GM12878 (cell line): ENCODE measurements around the gene EIF6. TPM values are rescaled to one million over a fixed set of nuclear protein-coding genes. Genes with fewer than 3 reads are reported as not detected.

Experiments
- ATAC-seq: fragments of 200-7000 bp; cut with Tn5 transposase; 3 replicates; pipeline ENCODE4 v1.9.1; 2020; ENCODE audit warnings: mild to moderate bottlenecking, moderate library complexity
- BruUV-seq: library from RNA; stranded (reverse); fragments of 400-500 nt; replicated peaks from 2 replicates; lab custom pipeline; 2021; lab: Mats Ljungman, UMichigan
- CTCF ChIA-PET: fragments of 300-600 bp; sonication (Branson Sonifier 250); formaldehyde crosslinking; extraction: SDS; loops from one replicate; lab custom pipeline; 2021; ENCODE audit warnings: inconsistent platforms; lab: Yijun Ruan, JAX
- POLR2A ChIA-PET: fragments of 350-600 bp; formaldehyde crosslinking; extraction: SDS; loops from one replicate; lab custom pipeline; 2021; ENCODE audit warnings: inconsistent platforms; lab: Charles Lee
- RAD21 ChIA-PET: fragments of 300-600 bp; sonication (Branson Sonifier 250); formaldehyde crosslinking; loops from one replicate; lab custom pipeline; 2023; ENCODE audit warnings: antibody characterized with exemption; ENCODE audit not compliant: unreplicated experiment; lab: Charles Lee
- SMC1A ChIA-PET: fragments of 300-600 bp; sonication (Branson Sonifier 250); formaldehyde crosslinking; loops from one replicate; lab custom pipeline; 2023; ENCODE audit not compliant: unreplicated experiment, uncharacterized antibody; lab: Charles Lee
- DNase-seq: peaks from one replicate; pipeline ENCODE4 v3.0.0-alpha.2; 2011; ENCODE audit warnings: low read depth, low spot score
- FAIRE-seq: peaks from 3 replicates; lab custom pipeline; 2011; peaks lifted over from hg19 to GRCh38; lab: Jason Lieb, UNC
- H2AFZ ChIP-seq: 2 replicates; pipeline ENCODE4 v1.6.0; 2011; ENCODE audit warnings: low read depth, low read length, control low read depth; ENCODE audit not compliant: control insufficient read depth
- H3K27ac ChIP-seq: 2 replicates; pipeline ENCODE4 v1.5.1; 2011; ENCODE audit warnings: control low read depth; ENCODE audit not compliant: control insufficient read depth, insufficient read depth
- H3K27me3 ChIP-seq, 2 experiments: replicated peaks in 1 of 2; 2 replicates each; pipeline versions ENCODE4 v1.6.0 to v1.6.1; 2011; ENCODE audit warnings: low read length in 1 of 2; ENCODE audit not compliant: control insufficient read depth in 2 of 2, insufficient read depth in 2 of 2
- H3K36me3 ChIP-seq, 2 experiments: 2 replicates each; pipeline ENCODE4 v1.5.1; 2011; ENCODE audit warnings: low read length in 1 of 2; ENCODE audit not compliant: control insufficient read depth in 2 of 2, insufficient read depth in 2 of 2
- H3K4me1 ChIP-seq: 2 replicates; pipeline ENCODE4 v1.6.1; 2011; ENCODE audit warnings: mild to moderate bottlenecking, low read length, moderate library complexity, mixed read lengths; ENCODE audit not compliant: control insufficient read depth, insufficient read depth
- H3K4me2 ChIP-seq: 2 replicates; pipeline ENCODE4 v1.6.0; 2011; ENCODE audit warnings: control low read depth; ENCODE audit not compliant: control insufficient read depth, insufficient read depth
- H3K4me3 ChIP-seq: fragments of 200-600 bp; sonication (generic); 2 replicates; pipeline ENCODE4 v1.5.1; 2016
- H3K79me2 ChIP-seq: 2 replicates; pipeline ENCODE4 v1.6.0; 2011; ENCODE audit warnings: low read length; ENCODE audit not compliant: control insufficient read depth, insufficient read depth
- H3K9ac ChIP-seq: 2 replicates; pipeline ENCODE4 v1.8.0; 2011; ENCODE audit warnings: low read length, control low read depth, mixed read lengths; ENCODE audit not compliant: control insufficient read depth, insufficient read depth
- H3K9me3 ChIP-seq: replicated peaks from 3 replicates; pipeline ENCODE4 v1.5.1; 2011; ENCODE audit warnings: mild to moderate bottlenecking, low read length; ENCODE audit not compliant: control insufficient read depth, insufficient read depth
- H4K20me1 ChIP-seq: 2 replicates; pipeline ENCODE4 v1.6.0; 2011; ENCODE audit not compliant: control insufficient read depth, insufficient read depth
- CBFB ChIP-seq: IDR thresholded peaks from 2 replicates; pipeline ENCODE4 v1.6.1; 2016; ENCODE audit warnings: antibody characterized with exemption, low read depth
- EGR1 ChIP-seq, 2 experiments: IDR thresholded peaks; 1 replicate in 1 of 2; 2 replicates in 1 of 2; pipeline ENCODE4 v1.6.1; 2011 to 2012; ENCODE audit warnings: low read depth in 2 of 2, low read length in 2 of 2, borderline replicate concordance in 1 of 2, mild to moderate bottlenecking in 1 of 2, moderate library complexity in 1 of 2
- ESRRA ChIP-seq: IDR thresholded peaks from 2 replicates; pipeline ENCODE4 v1.6.1; 2012; ENCODE audit warnings: mild to moderate bottlenecking, low read length, improper control_type of control experiment
- FOXM1 ChIP-seq: IDR thresholded peaks from 2 replicates; pipeline ENCODE4 v1.6.1; 2012; ENCODE audit warnings: low read depth, mild to moderate bottlenecking, inconsistent platforms, low read length, moderate library complexity
- HDGF ChIP-seq: fragments of 450-650 bp; IDR thresholded peaks from 2 replicates; pipeline ENCODE4 v1.6.1; 2016; ENCODE audit warnings: antibody characterized with exemption
- KLF5 ChIP-seq: fragments of 450-650 bp; IDR thresholded peaks from 2 replicates; pipeline ENCODE4 v1.6.1; 2014; ENCODE audit warnings: mild to moderate bottlenecking; ENCODE audit not compliant: partially characterized antibody
- NR2C1 ChIP-seq: fragments of 450-650 bp; IDR thresholded peaks from 2 replicates; pipeline ENCODE4 v1.6.1; 2017; ENCODE audit warnings: antibody characterized with exemption, mild to moderate bottlenecking, moderate library complexity
- SIN3A ChIP-seq: IDR thresholded peaks from 2 replicates; pipeline ENCODE4 v1.6.1; 2012; ENCODE audit warnings: low read depth, low read length, improper control_type of control experiment
- SPI1 ChIP-seq: IDR thresholded peaks from 2 replicates; pipeline ENCODE4 v1.6.1; 2011; ENCODE audit warnings: low read depth, mild to moderate bottlenecking, low read length, moderate library complexity, borderline replicate concordance; ENCODE audit not compliant: insufficient read depth
- YBX1 ChIP-seq: fragments of 450-650 bp; IDR thresholded peaks from 2 replicates; pipeline ENCODE4 v1.6.1; 2016; ENCODE audit warnings: antibody characterized with exemption
- WGBS: methylation state at CpG from one replicate; pipeline ENCODE4 v1.1.6; 2016; ENCODE audit warnings: low lambda C conversion rate; ENCODE audit not compliant: insufficient replicate concordance, insufficient coverage; ENCODE audit errors: missing lambda C conversion rate; 5-methylcytosine and 5-hydroxymethylcytosine counted together
- in situ Hi-C: fragments of 300-500 bp; cut with MboI; formaldehyde crosslinking; loops from 9 replicates; pipeline ENCODE4 v1.14.3; 2018; ENCODE audit warnings: mixed read lengths
- intact Hi-C: fragments of 100-400 bp; cut with micrococcal nuclease; formaldehyde crosslinking; loops from one replicate; pipeline ENCODE4 v1.14.2; 2022; ENCODE audit not compliant: unreplicated experiment
- polyA plus RNA-seq, 11 experiments: library from polyadenylated mRNA; depleted of rRNA in 4 of 11; unstranded in 6 of 11; stranded (reverse) in 5 of 11; fragments of >200 nt; fragmentation: Nextera tagmentation in 4 of 11; fragmentation: Illumina TruSeq in 1 of 11; extraction: Ambion mirVana in 4 of 11; extraction: Trizol in 1 of 11; gene quantifications; 1 replicate in 1 of 11; 2 replicates in 10 of 11; pipeline versions ENCODE4 v1.2.1 to v1.2.3, GENCODE V29; 2011 to 2016; ENCODE audit warnings: inconsistent platforms in 2 of 11, missing spikeins in 2 of 11, low read depth in 1 of 11
- total RNA-seq, 4 experiments: library from RNA; depleted of rRNA in 3 of 4; stranded (reverse); fragments of >200 nt in 3 of 4; fragmentation: Illumina TruSeq in 1 of 4; extraction: Trizol in 1 of 4; gene quantifications; 2 replicates each; pipeline versions ENCODE4 v1.2.1 to v1.2.3, GENCODE V29; 2013 to 2021
- TF ChIP-seq, protein P1 (sequence below), 3 experiments: IDR thresholded peaks in 2 of 3; conservative IDR thresholded peaks in 1 of 3; 2 replicates each; pipeline ENCODE4 v1.5.1; 2011; ENCODE audit warnings: low read depth in 3 of 3, low read length in 3 of 3, mild to moderate bottlenecking in 3 of 3, control low read depth in 2 of 3, moderate library complexity in 2 of 3, inconsistent platforms in 1 of 3, mixed read lengths in 1 of 3; ENCODE audit not compliant: control insufficient read depth in 2 of 3, insufficient read depth in 1 of 3; ENCODE audit errors: extremely low read depth in 1 of 3
- TF ChIP-seq, protein P2 (sequence below): fragments of 450-650 bp; formaldehyde crosslinking; IDR thresholded peaks from 2 replicates; pipeline ENCODE4 v1.5.0; 2022; ENCODE audit warnings: mild to moderate bottlenecking, missing genetic modification characterization
- TF ChIP-seq, protein P3 (sequence below): fragments of 450-650 bp; conservative IDR thresholded peaks from 2 replicates; pipeline ENCODE4 v1.6.1; 2017; ENCODE audit warnings: mild to moderate bottlenecking, moderate library complexity

EIF6 gene
- total and polyA plus RNA-seq, 10 of the 15 experiments (the other 5 are each of a cell fraction or from before 2014, with no cell fraction given) = 127 to 607 (median 197) TPM

DNA sequence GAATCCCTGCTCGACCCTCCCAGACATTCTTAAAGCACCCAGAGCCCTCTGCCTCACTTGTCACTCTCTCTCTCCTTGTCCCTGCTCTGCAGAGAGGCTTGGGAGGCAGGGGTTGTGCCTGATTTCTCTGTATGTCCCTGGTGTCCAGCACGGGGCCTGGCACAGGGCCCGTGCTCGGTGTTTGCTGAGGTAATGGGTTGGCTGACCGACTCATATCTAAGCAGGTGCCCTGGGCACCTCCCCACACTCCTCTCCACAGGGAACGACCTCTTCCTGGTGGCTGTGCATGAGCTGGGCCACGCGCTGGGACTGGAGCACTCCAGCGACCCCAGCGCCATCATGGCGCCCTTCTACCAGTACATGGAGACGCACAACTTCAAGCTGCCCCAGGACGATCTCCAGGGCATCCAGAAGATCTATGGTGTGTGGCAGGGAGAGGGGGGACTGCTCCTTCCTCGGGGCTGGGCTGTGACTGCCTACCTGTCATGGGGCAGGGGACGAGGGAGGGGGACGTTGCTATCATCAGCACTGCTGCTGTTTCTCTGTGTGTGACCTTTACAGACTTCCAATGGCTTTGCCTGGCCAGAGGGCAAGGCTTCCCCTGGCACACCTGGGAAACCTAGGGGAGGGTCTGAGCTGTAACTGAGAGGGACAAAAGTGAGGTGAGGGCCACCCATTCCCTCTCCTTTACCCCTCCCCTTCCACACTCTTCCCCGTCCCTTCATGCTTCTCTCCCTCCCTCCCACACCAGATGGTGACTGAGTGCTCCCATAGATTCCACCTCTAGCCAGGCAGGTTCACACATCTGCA, 20.8 kb downstream of the EIF6 start:
- ATAC-seq (no peak), DNase-seq (no peak), FAIRE-seq (no peak)
- Histone ChIP-seq H3K27ac (no peak overlapping the region), H3K27me3 (no peaks in the 10 kb centered on the region), H3K4me2 (no peak overlapping the region), H3K79me2 (no peaks in the 10 kb centered on the region), H3K36me3 (no peaks in the 10 kb centered on the region; a peak in 1 of 4 replicates), H4K20me1 (no peaks in the 10 kb centered on the region), H3K4me1 (no peaks in the 10 kb centered on the region), H3K9me3 (no peaks in the 10 kb centered on the region), H3K9ac (no peak overlapping the region), H2AFZ (no peak overlapping the region), H3K4me3 (no peak overlapping the region)
- SMC1A ChIA-PET = interaction anchor here (0.6 to 1.2 kb wide), 3 partner anchors 12 to 189 kb away, joined by 3 to 4 read pairs (median 3); no protein-coding TSS in a partner anchor
- POLR2A ChIA-PET = interaction anchor here (0.6 kb wide), 1 partner anchor 10 kb away, joined by 5 read pairs; no protein-coding TSS in a partner anchor
- in situ Hi-C loops (loop anchor here (25.0 kb wide), 1 partner anchor 426 kb away; the partner anchor contains the start of gene NCOA6), intact Hi-C loops (no loop called here)
- RAD21 ChIA-PET = interaction anchor here (0.6 kb wide), 1 partner anchor 225 kb away, joined by 3 read pairs; no protein-coding TSS in a partner anchor
- no TSS peak for BruUV-seq
- 76% methylated on average over 15 of the region's 17 CpGs for WGBS
- CTCF ChIA-PET = interaction anchor here (0.6 to 1.1 kb wide), 2 partner anchors 44 to 117 kb away, joined by 3 read pairs; partner anchors contain the start of gene EDEM2
- TF ChIP-seq SPI1 = no peak
- TF ChIP-seq, protein P1, sequence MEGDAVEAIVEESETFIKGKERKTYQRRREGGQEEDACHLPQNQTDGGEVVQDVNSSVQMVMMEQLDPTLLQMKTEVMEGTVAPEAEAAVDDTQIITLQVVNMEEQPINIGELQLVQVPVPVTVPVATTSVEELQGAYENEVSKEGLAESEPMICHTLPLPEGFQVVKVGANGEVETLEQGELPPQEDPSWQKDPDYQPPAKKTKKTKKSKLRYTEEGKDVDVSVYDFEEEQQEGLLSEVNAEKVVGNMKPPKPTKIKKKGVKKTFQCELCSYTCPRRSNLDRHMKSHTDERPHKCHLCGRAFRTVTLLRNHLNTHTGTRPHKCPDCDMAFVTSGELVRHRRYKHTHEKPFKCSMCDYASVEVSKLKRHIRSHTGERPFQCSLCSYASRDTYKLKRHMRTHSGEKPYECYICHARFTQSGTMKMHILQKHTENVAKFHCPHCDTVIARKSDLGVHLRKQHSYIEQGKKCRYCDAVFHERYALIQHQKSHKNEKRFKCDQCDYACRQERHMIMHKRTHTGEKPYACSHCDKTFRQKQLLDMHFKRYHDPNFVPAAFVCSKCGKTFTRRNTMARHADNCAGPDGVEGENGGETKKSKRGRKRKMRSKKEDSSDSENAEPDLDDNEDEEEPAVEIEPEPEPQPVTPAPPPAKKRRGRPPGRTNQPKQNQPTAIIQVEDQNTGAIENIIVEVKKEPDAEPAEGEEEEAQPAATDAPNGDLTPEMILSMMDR (IDR thresholded peaks at IDR 0.05 in 2 of 3, conservative IDR thresholded peaks at IDR 0.05 in 1 of 3; ENCODE audit: control insufficient read depth in 2 of 3, extremely low read depth in 1 of 3, insufficient read depth in 1 of 3, low read depth in 3 of 3, low read length in 3 of 3) = no peak
- TF ChIP-seq, protein P2, sequence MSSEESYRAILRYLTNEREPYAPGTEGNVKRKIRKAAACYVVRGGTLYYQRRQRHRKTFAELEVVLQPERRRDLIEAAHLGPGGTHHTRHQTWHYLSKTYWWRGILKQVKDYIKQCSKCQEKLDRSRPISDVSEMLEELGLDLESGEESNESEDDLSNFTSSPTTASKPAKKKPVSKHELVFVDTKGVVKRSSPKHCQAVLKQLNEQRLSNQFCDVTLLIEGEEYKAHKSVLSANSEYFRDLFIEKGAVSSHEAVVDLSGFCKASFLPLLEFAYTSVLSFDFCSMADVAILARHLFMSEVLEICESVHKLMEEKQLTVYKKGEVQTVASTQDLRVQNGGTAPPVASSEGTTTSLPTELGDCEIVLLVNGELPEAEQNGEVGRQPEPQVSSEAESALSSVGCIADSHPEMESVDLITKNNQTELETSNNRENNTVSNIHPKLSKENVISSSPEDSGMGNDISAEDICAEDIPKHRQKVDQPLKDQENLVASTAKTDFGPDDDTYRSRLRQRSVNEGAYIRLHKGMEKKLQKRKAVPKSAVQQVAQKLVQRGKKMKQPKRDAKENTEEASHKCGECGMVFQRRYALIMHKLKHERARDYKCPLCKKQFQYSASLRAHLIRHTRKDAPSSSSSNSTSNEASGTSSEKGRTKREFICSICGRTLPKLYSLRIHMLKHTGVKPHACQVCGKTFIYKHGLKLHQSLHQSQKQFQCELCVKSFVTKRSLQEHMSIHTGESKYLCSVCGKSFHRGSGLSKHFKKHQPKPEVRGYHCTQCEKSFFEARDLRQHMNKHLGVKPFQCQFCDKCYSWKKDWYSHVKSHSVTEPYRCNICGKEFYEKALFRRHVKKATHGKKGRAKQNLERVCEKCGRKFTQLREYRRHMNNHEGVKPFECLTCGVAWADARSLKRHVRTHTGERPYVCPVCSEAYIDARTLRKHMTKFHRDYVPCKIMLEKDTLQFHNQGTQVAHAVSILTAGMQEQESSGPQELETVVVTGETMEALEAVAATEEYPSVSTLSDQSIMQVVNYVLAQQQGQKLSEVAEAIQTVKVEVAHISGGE (CRISPR knock-in tag) = no peak
- no peak for TF ChIP-seq EGR1 (IDR thresholded peaks at IDR 0.05; ENCODE audit: borderline replicate concordance in 1 of 2, low read depth in 2 of 2, low read length in 2 of 2)
- TF ChIP-seq KLF5 = no peak
- TF ChIP-seq ESRRA = no peak
- no peak for TF ChIP-seq YBX1
- TF ChIP-seq FOXM1 = no peak
- TF ChIP-seq SIN3A = no peak
- TF ChIP-seq, protein P3, sequence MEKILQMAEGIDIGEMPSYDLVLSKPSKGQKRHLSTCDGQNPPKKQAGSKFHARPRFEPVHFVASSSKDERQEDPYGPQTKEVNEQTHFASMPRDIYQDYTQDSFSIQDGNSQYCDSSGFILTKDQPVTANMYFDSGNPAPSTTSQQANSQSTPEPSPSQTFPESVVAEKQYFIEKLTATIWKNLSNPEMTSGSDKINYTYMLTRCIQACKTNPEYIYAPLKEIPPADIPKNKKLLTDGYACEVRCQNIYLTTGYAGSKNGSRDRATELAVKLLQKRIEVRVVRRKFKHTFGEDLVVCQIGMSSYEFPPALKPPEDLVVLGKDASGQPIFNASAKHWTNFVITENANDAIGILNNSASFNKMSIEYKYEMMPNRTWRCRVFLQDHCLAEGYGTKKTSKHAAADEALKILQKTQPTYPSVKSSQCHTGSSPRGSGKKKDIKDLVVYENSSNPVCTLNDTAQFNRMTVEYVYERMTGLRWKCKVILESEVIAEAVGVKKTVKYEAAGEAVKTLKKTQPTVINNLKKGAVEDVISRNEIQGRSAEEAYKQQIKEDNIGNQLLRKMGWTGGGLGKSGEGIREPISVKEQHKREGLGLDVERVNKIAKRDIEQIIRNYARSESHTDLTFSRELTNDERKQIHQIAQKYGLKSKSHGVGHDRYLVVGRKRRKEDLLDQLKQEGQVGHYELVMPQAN = no peak
- TF ChIP-seq HDGF = no peak
- no peak for TF ChIP-seq NR2C1
- TF ChIP-seq CBFB = no peak
- TF ChIP-seq, all 136 proteins: peak for 0
